ENCODE measurements around the gene GGA2. TPM values are rescaled to one million over a fixed set of nuclear protein-coding genes. Genes with fewer than 3 reads are reported as not detected.

GGA2 gene
- total RNA-seq, 2 donors from 2014 or later, result 85.5 to 86.6 TPM

DNA sequence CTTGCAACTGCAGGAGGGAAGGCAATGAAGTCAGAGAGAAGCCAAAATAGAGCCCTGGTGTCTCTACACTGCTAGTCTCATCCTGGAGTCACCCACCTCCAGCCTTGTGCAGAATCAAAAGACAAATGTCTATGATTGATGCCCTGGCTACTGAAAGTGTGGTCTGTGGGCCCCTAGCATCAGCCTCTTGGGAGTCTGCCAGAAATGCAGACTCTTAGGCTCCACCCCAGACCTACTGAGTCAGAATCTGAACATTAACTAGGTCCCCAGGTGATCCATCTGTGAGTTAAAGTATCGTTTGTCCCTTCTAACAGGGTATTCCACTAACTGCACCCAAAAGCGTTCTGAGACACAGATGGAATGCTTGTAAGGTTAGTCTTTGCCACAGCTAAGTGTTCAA is 25.6 kb upstream of the GGA2 start:
- Mint-ChIP-seq H3K27ac (no peak overlapping the region), H3K4me3 (no peak overlapping the region), H3K27me3 (ENCODE audit: low read depth) (no peaks in the 10 kb centered on the region), H3K4me1 (ENCODE audit: low read depth) (peaks cover 12% of the 10 kb centered on the region), H3K9me3 (no peaks in the 10 kb centered on the region), H3K36me3 (ENCODE audit: insufficient read depth in 2 of 2) (peaks cover 0 to 14% of the 10 kb centered on the region in 2 donors)
- ATAC-seq (replicated peaks in 1 of 2) (no peak), DNase-seq (no peak)

DNA sequence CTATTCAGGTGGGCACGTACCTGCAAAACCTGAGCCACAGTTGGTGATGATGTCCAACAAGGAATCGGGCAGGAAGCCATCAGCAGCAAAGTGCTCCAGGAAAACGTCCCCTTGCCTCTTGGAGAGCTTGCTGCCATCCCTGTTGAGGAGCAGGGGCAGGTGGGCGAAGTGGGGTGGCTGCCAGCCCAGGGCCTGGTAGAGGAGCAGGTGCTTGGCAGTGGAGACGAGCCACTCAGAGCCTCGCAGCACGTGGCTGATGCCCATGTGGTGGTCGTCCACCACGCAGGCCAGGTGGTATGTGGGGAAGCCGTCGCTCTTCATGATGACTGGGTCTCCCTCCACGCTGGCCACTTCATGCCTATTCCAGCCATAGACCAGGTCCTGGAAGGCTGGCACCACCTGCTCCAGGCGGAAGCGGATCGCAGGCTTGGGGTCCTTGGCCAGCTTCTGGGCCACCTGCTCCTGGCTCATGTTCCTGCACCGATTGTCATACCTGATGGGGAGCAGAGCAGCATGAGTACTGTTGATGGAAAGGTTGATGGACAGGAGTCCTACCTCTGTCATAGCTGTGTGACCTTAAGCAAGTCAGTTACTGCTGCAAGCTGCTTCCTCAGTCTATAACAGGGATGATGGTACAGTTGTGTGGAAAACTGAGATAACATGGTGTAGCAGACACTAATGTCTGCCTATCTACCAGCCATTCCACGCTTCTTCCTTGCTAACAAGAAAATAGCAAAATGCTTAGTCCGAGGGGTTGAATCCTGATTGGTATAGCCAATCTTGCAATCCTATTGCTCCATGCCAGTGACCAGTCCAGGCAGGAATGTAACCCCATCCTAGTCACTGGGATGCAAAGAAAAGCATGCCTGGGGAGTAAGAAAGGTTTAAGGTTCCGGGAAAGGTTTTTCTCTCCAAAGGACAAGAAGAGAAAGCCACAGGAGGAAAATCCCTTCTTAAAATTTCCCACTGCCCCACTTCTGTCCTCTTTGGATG is 24.9 kb upstream of the GGA2 start:
- ATAC-seq (replicated peaks in 1 of 2) (no peak), DNase-seq (no peak)
- Mint-ChIP-seq H3K27ac (no peak overlapping the region), H3K4me1 (ENCODE audit: low read depth) (peaks cover 12% of the 10 kb centered on the region), H3K36me3 (ENCODE audit: insufficient read depth in 2 of 2) (peaks cover 0 to 14% of the 10 kb centered on the region in 2 donors), H3K9me3 (no peaks in the 10 kb centered on the region), H3K4me3 (no peak overlapping the region), H3K27me3 (ENCODE audit: low read depth) (no peaks in the 10 kb centered on the region)

DNA sequence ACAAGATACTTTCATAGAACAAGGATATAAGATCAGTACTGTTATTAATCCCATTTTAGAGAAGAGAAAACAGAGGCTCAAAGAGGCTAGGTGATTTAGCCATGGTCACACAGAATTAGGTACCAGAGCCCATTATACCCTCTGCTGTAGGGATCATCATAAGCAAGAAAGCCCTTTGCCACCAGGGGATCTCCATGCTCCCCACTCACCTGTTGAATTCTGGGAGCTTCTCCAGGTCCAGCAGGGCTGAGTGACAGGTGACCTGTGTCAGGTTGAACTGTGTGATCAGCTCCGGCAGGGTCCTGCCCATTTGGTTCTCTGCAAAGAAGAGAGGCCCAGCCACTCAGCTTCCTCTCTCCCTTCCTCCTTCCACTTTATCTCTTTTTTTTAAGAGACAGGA is 22.2 kb upstream of the GGA2 start:
- no peaks in the 10 kb centered on the region for H3K4me1 Mint-ChIP-seq (ENCODE audit: low read depth)
- H3K4me3 Mint-ChIP-seq, result no peak overlapping the region
- ATAC-seq (replicated peaks in 1 of 2), result no peak
- H3K9me3 Mint-ChIP-seq, result no peaks in the 10 kb centered on the region
- H3K27me3 Mint-ChIP-seq (ENCODE audit: low read depth), result no peaks in the 10 kb centered on the region
- peaks cover 0 to 10% of the 10 kb centered on the region in 2 donors for H3K36me3 Mint-ChIP-seq (ENCODE audit: insufficient read depth in 2 of 2)
- no peak overlapping the region for H3K27ac Mint-ChIP-seq
- no peak for DNase-seq

DNA sequence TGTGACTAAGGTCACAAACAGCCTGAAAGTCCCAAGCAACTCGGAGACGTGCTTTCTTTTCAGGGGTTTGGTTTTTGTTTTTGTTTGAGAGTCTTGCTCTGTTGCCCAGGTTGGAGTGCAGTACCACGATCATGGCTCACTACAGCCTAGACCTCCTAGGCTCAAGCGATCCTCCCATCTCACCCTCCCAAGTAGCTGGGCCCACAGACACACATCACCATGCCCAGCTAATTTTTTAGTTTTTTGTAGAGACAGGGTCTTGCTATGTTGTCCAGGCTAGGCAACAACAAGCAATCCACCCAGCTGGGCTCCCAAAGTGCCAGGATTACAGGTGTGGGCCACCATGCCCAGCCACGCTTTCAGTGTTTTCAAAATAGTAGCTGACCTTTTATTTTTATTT is 19.8 kb upstream of the GGA2 start:
- no peaks in the 10 kb centered on the region for H3K4me1 Mint-ChIP-seq (ENCODE audit: low read depth)
- no peak for ATAC-seq (replicated peaks in 1 of 2)
- H3K27ac Mint-ChIP-seq, result no peak overlapping the region
- H3K9me3 Mint-ChIP-seq, result no peaks in the 10 kb centered on the region
- H3K4me3 Mint-ChIP-seq, result no peak overlapping the region
- no peaks in the 10 kb centered on the region for H3K27me3 Mint-ChIP-seq (ENCODE audit: low read depth)
- no peak for DNase-seq
- H3K36me3 Mint-ChIP-seq (ENCODE audit: insufficient read depth in 2 of 2), result peaks cover 0 to 11% of the 10 kb centered on the region in 2 donors

DNA sequence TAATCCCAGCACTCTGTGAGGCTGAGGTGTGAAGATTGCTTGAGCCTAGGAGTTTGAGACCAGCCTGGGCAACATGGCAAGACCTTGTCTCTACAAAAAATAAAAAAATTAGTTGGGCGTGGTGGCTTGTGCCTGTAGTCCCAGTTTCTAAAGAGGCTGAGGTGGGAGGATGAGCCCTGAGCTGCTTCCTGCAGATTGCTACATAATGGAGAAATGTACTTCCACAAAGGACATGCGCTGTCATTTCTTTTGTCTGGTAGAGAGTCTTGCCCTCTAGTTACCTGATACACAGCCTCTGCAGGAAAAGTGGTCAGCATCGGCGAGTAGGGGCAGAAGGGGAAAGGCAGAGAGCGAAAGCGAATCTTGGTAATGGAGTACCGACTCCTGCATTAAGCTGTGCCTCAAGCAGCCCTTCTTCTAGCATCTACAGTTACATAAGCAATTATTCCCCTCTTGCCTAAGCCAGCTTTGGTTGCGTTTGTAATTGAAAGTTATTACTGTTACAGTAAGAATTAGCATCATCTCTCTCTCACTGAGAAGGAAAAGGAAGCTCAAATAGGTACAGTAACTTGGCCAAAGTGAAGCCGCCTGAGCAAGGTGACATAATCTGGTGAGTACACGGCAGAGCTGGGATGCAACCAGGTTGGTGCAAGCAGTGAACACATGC is 18.5 kb upstream of the GGA2 start:
- ATAC-seq (replicated peaks in 1 of 2), result no peak
- no peak for DNase-seq
- H3K4me3 Mint-ChIP-seq, result no peak overlapping the region
- no peaks in the 10 kb centered on the region for H3K4me1 Mint-ChIP-seq (ENCODE audit: low read depth)
- peaks cover 0 to 8% of the 10 kb centered on the region in 2 donors for H3K36me3 Mint-ChIP-seq (ENCODE audit: insufficient read depth in 2 of 2)
- H3K27me3 Mint-ChIP-seq (ENCODE audit: low read depth), result no peaks in the 10 kb centered on the region
- H3K9me3 Mint-ChIP-seq, result no peaks in the 10 kb centered on the region
- no peak overlapping the region for H3K27ac Mint-ChIP-seq

DNA sequence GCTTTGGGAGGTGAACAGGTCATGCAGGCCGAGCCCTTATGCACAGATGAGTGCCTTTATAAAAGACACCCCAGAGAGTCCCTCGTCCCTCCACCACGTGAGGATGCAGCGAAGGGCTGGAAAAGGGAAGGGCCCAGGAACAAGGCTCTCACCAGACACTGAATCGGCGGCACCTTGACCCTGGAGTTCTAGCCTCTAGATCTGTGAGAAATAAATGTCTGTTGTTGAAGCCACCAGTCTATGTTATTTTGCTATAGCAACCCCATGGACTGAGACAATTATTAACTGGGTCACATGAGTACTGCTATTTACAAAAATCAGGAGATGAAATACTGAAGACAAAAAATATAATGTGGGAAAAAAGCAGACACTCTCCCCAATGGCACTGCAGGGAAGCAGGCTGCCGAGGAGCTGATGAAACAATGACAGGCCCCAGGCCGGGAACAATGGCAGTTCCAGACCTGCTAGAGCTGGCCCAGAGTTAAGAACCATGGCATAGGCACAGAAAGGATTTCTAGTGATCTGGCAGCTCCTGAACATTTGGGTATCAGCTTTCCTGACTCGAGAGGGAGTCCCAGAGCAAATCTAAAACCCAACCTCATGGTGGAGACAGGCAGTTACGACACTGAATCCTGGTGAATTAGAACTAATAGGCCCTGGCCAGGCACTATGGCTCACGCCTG is 17.8 kb upstream of the GGA2 start:
- ATAC-seq (replicated peaks in 1 of 2) (no peak), DNase-seq (no peak)
- H3K4me1 Mint-ChIP-seq (ENCODE audit: low read depth), result no peaks in the 10 kb centered on the region
- no peak overlapping the region for H3K27ac Mint-ChIP-seq
- no peak overlapping the region for H3K4me3 Mint-ChIP-seq
- H3K9me3 Mint-ChIP-seq, result no peaks in the 10 kb centered on the region
- peaks cover 0 to 3% of the 10 kb centered on the region in 2 donors for H3K36me3 Mint-ChIP-seq (ENCODE audit: insufficient read depth in 2 of 2)
- H3K27me3 Mint-ChIP-seq (ENCODE audit: low read depth), result no peaks in the 10 kb centered on the region

DNA sequence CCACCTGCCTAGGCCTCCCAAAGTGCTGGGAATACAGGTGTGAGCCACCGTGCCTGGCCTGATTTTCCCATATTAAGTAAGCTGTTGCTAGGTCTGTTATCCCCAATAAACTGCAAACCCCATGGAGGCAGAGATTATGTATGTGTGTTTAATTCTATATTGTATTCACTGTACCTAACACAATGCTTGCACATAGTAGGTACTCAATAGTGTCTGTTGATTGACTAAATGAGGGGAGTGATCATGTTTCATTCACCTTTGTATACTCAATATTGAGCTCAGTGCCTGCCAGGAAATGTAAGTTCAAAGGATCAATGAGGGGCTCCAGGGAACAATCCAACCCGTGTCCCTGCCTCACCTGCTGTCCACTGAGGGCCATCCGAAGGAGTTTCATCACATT is 14.6 kb upstream of the GGA2 start:
- Mint-ChIP-seq H3K27ac (no peak overlapping the region), H3K27me3 (ENCODE audit: low read depth) (no peaks in the 10 kb centered on the region), H3K4me3 (no peak overlapping the region), H3K36me3 (ENCODE audit: insufficient read depth in 2 of 2) (peaks cover 0 to 13% of the 10 kb centered on the region in 2 donors), H3K9me3 (no peaks in the 10 kb centered on the region), H3K4me1 (ENCODE audit: low read depth) (no peaks in the 10 kb centered on the region)
- no peak for ATAC-seq (replicated peaks in 1 of 2)
- no peak for DNase-seq

DNA sequence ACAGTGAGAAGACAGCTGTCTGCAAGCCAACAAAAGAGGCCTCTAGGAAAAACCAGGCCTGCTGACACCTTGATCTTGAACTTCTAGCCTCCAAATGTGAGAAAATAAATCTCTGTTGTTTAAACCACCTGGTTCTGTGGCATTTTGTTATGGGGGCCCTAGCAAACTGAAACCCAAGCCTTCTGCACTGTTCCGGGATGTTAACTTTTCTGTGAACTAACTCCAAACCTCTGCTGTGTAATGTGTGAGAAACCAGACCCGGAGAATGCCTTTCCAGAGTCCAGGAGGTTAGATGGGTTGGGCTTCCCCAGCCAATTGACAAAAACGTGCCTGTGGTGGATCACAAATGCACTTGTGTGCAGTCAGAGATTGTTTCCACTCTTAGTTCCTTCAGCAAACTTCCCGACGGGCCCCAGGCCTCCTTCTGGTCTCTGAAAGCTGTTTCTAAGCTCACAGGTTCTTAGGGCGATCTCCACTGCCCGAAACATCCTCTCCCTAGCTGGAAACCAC is 13.6 kb upstream of the GGA2 start:
- H3K27ac Mint-ChIP-seq, result no peak overlapping the region
- DNase-seq (no peak), ATAC-seq (replicated peaks in 1 of 2) (no peak)
- H3K27me3 Mint-ChIP-seq (ENCODE audit: low read depth), result no peaks in the 10 kb centered on the region
- H3K9me3 Mint-ChIP-seq, result no peaks in the 10 kb centered on the region
- H3K36me3 Mint-ChIP-seq (ENCODE audit: insufficient read depth in 2 of 2), result peaks cover 0 to 18% of the 10 kb centered on the region in 2 donors
- no peaks in the 10 kb centered on the region for H3K4me1 Mint-ChIP-seq (ENCODE audit: low read depth)
- H3K4me3 Mint-ChIP-seq, result no peak overlapping the region

DNA sequence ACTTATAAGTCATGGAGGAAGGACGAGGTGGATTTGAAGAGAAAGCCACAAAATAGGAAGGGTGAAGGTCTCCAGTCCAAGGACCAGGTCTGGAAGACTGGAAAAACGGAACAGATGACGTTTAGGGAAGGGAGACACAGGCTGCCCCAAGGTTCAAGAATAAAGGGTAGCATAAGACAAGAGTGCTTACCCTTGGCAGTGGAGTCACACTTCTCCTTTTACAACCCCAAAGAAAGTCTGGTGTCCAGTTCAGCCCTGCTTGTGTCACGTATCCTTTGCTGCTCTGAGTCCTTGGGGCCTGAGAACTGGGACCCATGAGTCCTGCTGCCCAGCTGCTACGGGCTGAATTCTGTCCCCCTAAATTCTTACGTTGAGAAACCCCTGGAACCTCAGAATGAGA is 13.0 kb upstream of the GGA2 start:
- H3K4me1 Mint-ChIP-seq (ENCODE audit: low read depth), result no peaks in the 10 kb centered on the region
- no peak overlapping the region for H3K27ac Mint-ChIP-seq
- no peaks in the 10 kb centered on the region for H3K9me3 Mint-ChIP-seq
- no peaks in the 10 kb centered on the region for H3K27me3 Mint-ChIP-seq (ENCODE audit: low read depth)
- ATAC-seq (replicated peaks in 1 of 2), result no peak
- H3K4me3 Mint-ChIP-seq, result no peak overlapping the region
- peaks cover 0 to 18% of the 10 kb centered on the region in 2 donors for H3K36me3 Mint-ChIP-seq (ENCODE audit: insufficient read depth in 2 of 2)
- DNase-seq, result no peak

DNA sequence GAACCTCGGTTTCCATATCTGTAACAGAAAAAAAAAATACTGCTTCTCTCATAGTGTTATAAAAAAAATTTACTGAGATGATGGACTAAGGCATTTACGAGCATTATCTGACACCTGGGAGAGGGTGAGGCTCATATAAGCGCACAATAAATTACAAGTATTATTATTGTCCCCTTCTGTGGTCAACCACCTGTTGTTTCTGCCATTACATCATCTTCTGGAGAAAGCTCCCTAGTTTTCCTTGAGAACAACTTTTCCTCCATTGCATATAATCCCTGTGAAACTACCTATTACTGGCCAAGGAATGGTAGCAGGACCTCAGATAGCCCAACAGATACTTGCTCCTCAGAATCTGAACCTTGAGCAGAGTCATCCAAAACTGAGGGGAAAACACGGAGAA is 11.7 kb upstream of the GGA2 start:
- Mint-ChIP-seq H3K9me3 (no peaks in the 10 kb centered on the region), H3K36me3 (ENCODE audit: insufficient read depth in 2 of 2) (peaks cover 0 to 18% of the 10 kb centered on the region in 2 donors), H3K4me1 (ENCODE audit: low read depth) (no peaks in the 10 kb centered on the region), H3K27me3 (ENCODE audit: low read depth) (no peaks in the 10 kb centered on the region), H3K27ac (no peak overlapping the region), H3K4me3 (no peak overlapping the region)
- no peak for ATAC-seq (replicated peaks in 1 of 2)
- no peak for DNase-seq

DNA sequence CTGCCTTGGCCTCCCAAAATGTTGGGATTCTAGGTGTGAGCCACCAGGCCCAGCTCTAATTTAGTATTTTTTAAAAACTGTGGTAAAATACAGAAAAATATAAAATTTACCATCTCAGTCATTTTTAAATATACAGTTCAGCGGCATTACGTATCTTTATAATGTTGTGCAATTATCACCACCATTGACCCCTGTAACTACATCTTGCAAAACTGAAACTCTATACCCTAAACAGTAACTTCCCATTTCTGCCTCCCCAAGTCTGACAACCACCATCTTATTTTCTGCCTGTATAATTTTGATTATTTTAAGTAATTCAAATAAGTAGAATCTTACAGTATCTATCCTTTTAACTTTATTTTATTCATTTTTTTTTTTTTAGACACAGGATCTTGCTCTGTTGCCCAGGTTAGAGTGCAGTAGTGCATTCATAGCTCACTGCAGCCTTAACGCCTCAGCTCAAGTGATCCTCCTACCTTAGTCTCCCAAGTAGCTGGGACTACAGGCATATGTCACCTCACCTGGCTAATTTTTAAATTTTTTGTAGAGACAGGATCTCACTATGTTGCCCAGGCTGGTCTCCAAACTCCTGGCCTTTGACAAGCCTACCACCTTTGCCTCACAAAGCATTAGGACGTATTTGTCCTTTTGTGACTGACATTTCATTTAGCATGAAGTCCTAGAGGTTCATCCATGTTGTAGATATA is 10.9 kb upstream of the GGA2 start:
- no peak for ATAC-seq (replicated peaks in 1 of 2)
- H3K36me3 Mint-ChIP-seq (ENCODE audit: insufficient read depth in 2 of 2), result peaks cover 0 to 18% of the 10 kb centered on the region in 2 donors

DNA sequence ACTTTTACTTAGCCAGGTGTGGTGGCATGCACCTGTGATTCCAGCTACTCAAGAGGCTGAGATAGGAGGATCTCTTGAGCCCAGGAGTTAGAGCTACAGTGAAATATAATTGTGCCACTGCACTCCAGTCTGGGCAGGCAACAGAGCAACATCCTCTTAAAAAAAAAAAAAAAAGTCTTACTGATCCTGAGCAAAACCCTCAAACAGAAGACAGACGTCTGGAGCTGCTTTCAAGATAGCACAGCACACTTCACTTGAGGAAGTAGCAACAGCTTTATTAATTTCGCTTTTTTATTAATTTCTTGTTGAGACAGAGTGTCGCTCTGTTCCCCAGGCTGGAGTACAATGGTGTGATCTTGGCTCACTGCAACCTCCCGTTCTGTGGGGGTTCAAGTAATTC is 10.2 kb upstream of the GGA2 start:
- Mint-ChIP-seq H3K27ac (no peak overlapping the region), H3K4me1 (ENCODE audit: low read depth) (peaks cover 12% of the 10 kb centered on the region), H3K27me3 (ENCODE audit: low read depth) (no peaks in the 10 kb centered on the region), H3K9me3 (no peaks in the 10 kb centered on the region), H3K36me3 (ENCODE audit: insufficient read depth in 2 of 2) (peaks cover 0 to 18% of the 10 kb centered on the region in 2 donors), H3K4me3 (no peak overlapping the region)
- ATAC-seq (replicated peaks in 1 of 2), result no peak
- DNase-seq, result no peak

More for the DNA sequence above, 10.9 kb upstream of the GGA2 start:
- no peak overlapping the region for H3K27ac Mint-ChIP-seq
- no peak overlapping the region for H3K4me3 Mint-ChIP-seq
- peaks cover 5% of the 10 kb centered on the region for H3K4me1 Mint-ChIP-seq (ENCODE audit: low read depth)
- H3K9me3 Mint-ChIP-seq, result no peaks in the 10 kb centered on the region
- DNase-seq, result no peak
- no peaks in the 10 kb centered on the region for H3K27me3 Mint-ChIP-seq (ENCODE audit: low read depth)

All from activated T-cell treated with anti-CD3 and anti-CD28 coated beads, Interleukin-2, amount 50 U/mL, for 72 hours (primary cell).